Bronchial epithelial cell (primary cell): ENCODE data around the gene LAPTM5. TPM values are rescaled to one million over a fixed set of nuclear protein-coding genes. Genes with fewer than 3 reads are reported as not detected.

Experiments used
- DNase-seq: peaks from one replicate; pipeline ENCODE4 v3.0.0-alpha.2; 2010; ENCODE audit warnings: low read depth
- FAIRE-seq: peaks from 2 replicates; lab custom pipeline; 2011; peaks lifted over from hg19 to GRCh38; lab: Jason Lieb, UNC
- H3K27me3 ChIP-seq: 2 replicates; pipeline ENCODE4 v1.5.1; 2011; ENCODE audit warnings: low read length; ENCODE audit not compliant: control insufficient read depth, insufficient read depth
- H3K36me3 ChIP-seq: 2 replicates; pipeline ENCODE4 v1.5.1; 2011; ENCODE audit warnings: low read length; ENCODE audit not compliant: control insufficient read depth, insufficient read depth
- H3K4me3 ChIP-seq: 2 replicates; pipeline ENCODE4 v1.5.1; 2011; ENCODE audit warnings: mild to moderate bottlenecking, low read depth, low read length, control low read depth
- CTCF ChIP-seq: IDR thresholded peaks from 2 replicates; pipeline ENCODE4 v1.5.1; 2011; ENCODE audit warnings: mild to moderate bottlenecking, moderate library complexity, low read length, control low read depth, inconsistent platforms; ENCODE audit not compliant: insufficient read depth, severe bottlenecking
- total RNA-seq: library from RNA; depleted of rRNA; stranded (reverse); fragments of >200 nt; gene quantifications from 2 replicates; pipeline ENCODE4 v1.2.1, GENCODE V29; 2014

The LAPTM5 gene
- total RNA-seq, 1 donor from 2014 or later: under 0.01 TPM

GRCh38 chr1:30764939-30765555 is 7.5 kb upstream of the LAPTM5 start:
- DNase-seq: no peak
- no peaks in the 10 kb centered on the region for H3K36me3 ChIP-seq
- no peak overlapping the region for H3K4me3 ChIP-seq
- peaks cover 2% of the 10 kb centered on the region for H3K27me3 ChIP-seq
- FAIRE-seq: no peak
- no peak for TF ChIP-seq CTCF

GRCh38 chr1:30764396-30764795 is 6.8 kb upstream of the LAPTM5 start:
- Histone ChIP-seq H3K27me3 (peaks cover 2% of the 10 kb centered on the region), H3K36me3 (no peaks in the 10 kb centered on the region), H3K4me3 (no peak overlapping the region)
- FAIRE-seq (no peak), DNase-seq (no peak)
- no peak for TF ChIP-seq CTCF

GRCh38 chr1:30763651-30764248 is 6.2 kb upstream of the LAPTM5 start:
- no peaks in the 10 kb centered on the region for H3K36me3 ChIP-seq
- FAIRE-seq: no peak
- no peak for TF ChIP-seq CTCF
- H3K4me3 ChIP-seq: no peak overlapping the region
- no peak for DNase-seq
- peaks cover 2% of the 10 kb centered on the region for H3K27me3 ChIP-seq

- DNase-seq (no peak), FAIRE-seq (no peak)
- H3K36me3 ChIP-seq: no peaks in the 10 kb centered on the region
- peaks cover 2% of the 10 kb centered on the region for H3K27me3 ChIP-seq
- TF ChIP-seq CTCF: no peak
- no peak overlapping the region for H3K4me3 ChIP-seq
These were observed 5.5 kb upstream of the LAPTM5 start for GRCh38 chr1:30762930-30763650.

GRCh38 chr1:30762152-30762929 is 4.8 kb upstream of the LAPTM5 start:
- no peak for TF ChIP-seq CTCF
- DNase-seq (no peak), FAIRE-seq (no peak)
- Histone ChIP-seq H3K36me3 (no peaks in the 10 kb centered on the region), H3K27me3 (peaks cover 2% of the 10 kb centered on the region), H3K4me3 (no peak overlapping the region)
